IMR-90 (cell line): ENCODE data around the gene TEP1. TPM values are rescaled to one million over a fixed set of nuclear protein-coding genes. Genes with fewer than 3 reads are reported as not detected.

Source experiments
- ATAC-seq: fragments of 200-7000 bp; cut with Tn5 transposase; 2 replicates; pipeline ENCODE4 v1.9.1; 2020; ENCODE audit warnings: low read depth, mild to moderate bottlenecking, moderate library complexity
- BruUV-seq: library from RNA; stranded (reverse); fragments of 400-500 nt; replicated peaks from 2 replicates; lab custom pipeline; 2021; lab: Mats Ljungman, UMichigan
- CTCF ChIA-PET: fragments of 300-600 bp; formaldehyde crosslinking; extraction: SDS; loops from one replicate; lab custom pipeline; 2021; ENCODE audit warnings: antibody characterized with exemption; lab: Yijun Ruan, JAX
- POLR2A ChIA-PET: fragments of 300-600 bp; sonication (Branson Sonifier 250); formaldehyde crosslinking; loops from one replicate; lab custom pipeline; 2022; ENCODE audit warnings: antibody characterized with exemption; ENCODE audit not compliant: unreplicated experiment; lab: Charles Lee
- DNase-seq: peaks from one replicate; pipeline ENCODE4 v3.0.0; 2013
- H2AFZ ChIP-seq: replicated peaks from 2 replicates; pipeline ENCODE3; 2013; ENCODE audit warnings: low read length, mild to moderate bottlenecking; ENCODE audit not compliant: poor library complexity
- H2AK5ac ChIP-seq: 2 replicates; pipeline ENCODE4 v1.6.1; 2013; ENCODE audit warnings: low read depth, low read length, inconsistent platforms
- H2AK9ac ChIP-seq: replicated peaks from 2 replicates; pipeline ENCODE3; 2013; ENCODE audit warnings: mild to moderate bottlenecking, low read depth, low read length, moderate library complexity; ENCODE audit not compliant: poor library complexity
- H2BK120ac ChIP-seq: 2 replicates; pipeline ENCODE4 v1.6.1; 2013; ENCODE audit warnings: low read depth, low read length, inconsistent platforms
- H2BK15ac ChIP-seq: 3 replicates; pipeline ENCODE4 v1.6.1; 2013; ENCODE audit warnings: low read depth, low read length, inconsistent platforms
- H2BK20ac ChIP-seq: 2 replicates; pipeline ENCODE4 v1.6.1; 2013; ENCODE audit warnings: low read depth, mild to moderate bottlenecking, inconsistent platforms, low read length, moderate library complexity
- H2BK5ac ChIP-seq: 2 replicates; pipeline ENCODE4 v1.6.1; 2013; ENCODE audit warnings: mild to moderate bottlenecking, low read depth, low read length, inconsistent platforms; ENCODE audit not compliant: poor library complexity, severe bottlenecking
- H3K14ac ChIP-seq: replicated peaks from 2 replicates; pipeline ENCODE4 v1.6.1; 2013; ENCODE audit warnings: low read depth, low read length, inconsistent platforms
- H3K18ac ChIP-seq: 2 replicates; pipeline ENCODE4 v1.6.1; 2013; ENCODE audit warnings: low read depth, low read length, control low read depth
- H3K23ac ChIP-seq: 2 replicates; pipeline ENCODE4 v1.6.1; 2013; ENCODE audit warnings: low read depth, low read length, inconsistent platforms
- H3K27ac ChIP-seq: 2 replicates; pipeline ENCODE4 v1.5.1; 2013; ENCODE audit warnings: mild to moderate bottlenecking, control low read depth, low read length; ENCODE audit not compliant: insufficient read depth
- H3K27me3 ChIP-seq: 2 replicates; pipeline ENCODE4 v1.6.1; 2013; ENCODE audit warnings: low read length; ENCODE audit not compliant: control insufficient read depth, insufficient read depth
- H3K36me3 ChIP-seq: 2 replicates; pipeline ENCODE4 v1.6.1; 2013; ENCODE audit warnings: low read length, mixed read lengths; ENCODE audit not compliant: control insufficient read depth, insufficient read depth
- H3K4ac ChIP-seq: 2 replicates; pipeline ENCODE4 v1.6.1; 2013; ENCODE audit warnings: low read depth, low read length, inconsistent platforms
- H3K4me1 ChIP-seq: 2 replicates; pipeline ENCODE4 v1.6.1; 2013; ENCODE audit warnings: low read length, mixed read lengths; ENCODE audit not compliant: control insufficient read depth, insufficient read depth
- H3K4me2 ChIP-seq: 2 replicates; pipeline ENCODE4 v1.6.1; 2013; ENCODE audit warnings: low read depth, mild to moderate bottlenecking, control low read depth, low read length, moderate library complexity
- H3K4me3 ChIP-seq: 2 replicates; pipeline ENCODE4 v1.5.1; 2013; ENCODE audit warnings: low read depth, mild to moderate bottlenecking, control low read depth, low read length, moderate library complexity; ENCODE audit not compliant: insufficient read depth
- H3K56ac ChIP-seq: 2 replicates; pipeline ENCODE4 v1.6.1; 2013; ENCODE audit warnings: low read length, inconsistent platforms; ENCODE audit not compliant: insufficient read depth; ENCODE audit errors: extremely low read depth
- H3K79me1 ChIP-seq, 2 experiments: 2 replicates each; pipeline ENCODE4 v1.6.1; 2013; ENCODE audit warnings: low read length in 2 of 2, inconsistent platforms in 1 of 2, low read depth in 1 of 2
- H3K9ac ChIP-seq: 2 replicates; pipeline ENCODE4 v1.6.1; 2013; ENCODE audit warnings: low read depth, low read length, control low read depth
- H3K9me1 ChIP-seq: 2 replicates; pipeline ENCODE4 v1.6.1; 2013; ENCODE audit warnings: low read length, inconsistent platforms; ENCODE audit not compliant: insufficient read depth
- H3K9me3 ChIP-seq: 2 replicates; pipeline ENCODE4 v1.6.1; 2013; ENCODE audit warnings: low read length; ENCODE audit not compliant: control insufficient read depth, insufficient read depth
- H4K20me1 ChIP-seq: 2 replicates; pipeline ENCODE4 v1.6.1; 2013; ENCODE audit warnings: low read length, inconsistent platforms; ENCODE audit not compliant: insufficient read depth
- H4K5ac ChIP-seq: 2 replicates; pipeline ENCODE4 v1.6.1; 2013; ENCODE audit warnings: mild to moderate bottlenecking, low read depth, low read length, control low read depth
- H4K8ac ChIP-seq, 2 experiments: 2 replicates each; pipeline ENCODE4 v1.6.1; 2013; ENCODE audit warnings: low read depth in 2 of 2, low read length in 2 of 2, control low read depth in 1 of 2, inconsistent platforms in 1 of 2
- H4K91ac ChIP-seq: 2 replicates; pipeline ENCODE4 v1.6.1; 2013; ENCODE audit warnings: low read depth, low read length, inconsistent platforms; ENCODE audit not compliant: insufficient read depth
- POLR2A ChIP-seq: IDR thresholded peaks from 2 replicates; pipeline ENCODE4 v1.6.1; 2012; ENCODE audit warnings: mild to moderate bottlenecking, low read depth, low read length
- RAD21 ChIP-seq: IDR thresholded peaks from 2 replicates; pipeline ENCODE4 v1.6.1; 2012; ENCODE audit warnings: low read length, improper control_type of control experiment
- SMC3 ChIP-seq: fragments of 150-350 bp; IDR thresholded peaks from 2 replicates; pipeline ENCODE4 v1.6.1; 2016; ENCODE audit warnings: low read depth, mild to moderate bottlenecking, antibody characterized with exemption, low read length, moderate library complexity
- WGBS, 2 experiments: methylation state at CpG; one replicate each; pipeline versions ENCODE4 v1.1.5 to v1.1.7; 2013; ENCODE audit warnings: missing lambda C conversion rate in 2 of 2; ENCODE audit not compliant: insufficient read length in 1 of 2; ENCODE audit errors: extremely low coverage in 2 of 2; 5-methylcytosine and 5-hydroxymethylcytosine counted together
- dilution Hi-C: fragments of 300-500 bp; cut with HindIII; formaldehyde crosslinking; loops from one replicate; pipeline ENCODE4 v1.14.3; 2018; ENCODE audit warnings: low sequenced_read_pairs; ENCODE audit not compliant: unreplicated experiment
- in situ Hi-C: fragments of 300-500 bp; cut with MboI; formaldehyde crosslinking; loops from 3 replicates; pipeline ENCODE4 v1.14.3; 2019; ENCODE audit warnings: low sequenced_read_pairs, inconsistent platforms, mixed read lengths
- intact Hi-C: fragments of 100-400 bp; cut with micrococcal nuclease; formaldehyde crosslinking; loops from 2 replicates; pipeline ENCODE4 v1.10.0; 2022
- polyA plus RNA-seq, 3 experiments: library from polyadenylated mRNA; depleted of rRNA; stranded (reverse); fragments of >200 nt; gene quantifications; 2 replicates each; pipeline ENCODE4 v1.2.3, GENCODE V29; 2012; ENCODE audit warnings: low replicate concordance in 1 of 3
- total RNA-seq: library from RNA; depleted of rRNA; stranded (reverse); fragments of >200 nt; gene quantifications from 2 replicates; pipeline ENCODE4 v1.2.3, GENCODE V29; 2012
- TF ChIP-seq, protein P1 (sequence below): conservative IDR thresholded peaks from 2 replicates; pipeline ENCODE4 v1.5.1; 2012; ENCODE audit warnings: mild to moderate bottlenecking, low read depth, low read length, improper control_type of control experiment
- TF ChIP-seq, protein P2 (sequence below): fragments of 150-350 bp; IDR thresholded peaks from 2 replicates; pipeline ENCODE4 v1.6.1; 2016; ENCODE audit warnings: low read depth, mild to moderate bottlenecking, low read length, moderate library complexity, borderline replicate concordance

Gene TEP1
- total and polyA plus RNA-seq, 2 of the 4 experiments (the other 2 are of a cell fraction) = 10.7 to 12.4 TPM

DNA sequence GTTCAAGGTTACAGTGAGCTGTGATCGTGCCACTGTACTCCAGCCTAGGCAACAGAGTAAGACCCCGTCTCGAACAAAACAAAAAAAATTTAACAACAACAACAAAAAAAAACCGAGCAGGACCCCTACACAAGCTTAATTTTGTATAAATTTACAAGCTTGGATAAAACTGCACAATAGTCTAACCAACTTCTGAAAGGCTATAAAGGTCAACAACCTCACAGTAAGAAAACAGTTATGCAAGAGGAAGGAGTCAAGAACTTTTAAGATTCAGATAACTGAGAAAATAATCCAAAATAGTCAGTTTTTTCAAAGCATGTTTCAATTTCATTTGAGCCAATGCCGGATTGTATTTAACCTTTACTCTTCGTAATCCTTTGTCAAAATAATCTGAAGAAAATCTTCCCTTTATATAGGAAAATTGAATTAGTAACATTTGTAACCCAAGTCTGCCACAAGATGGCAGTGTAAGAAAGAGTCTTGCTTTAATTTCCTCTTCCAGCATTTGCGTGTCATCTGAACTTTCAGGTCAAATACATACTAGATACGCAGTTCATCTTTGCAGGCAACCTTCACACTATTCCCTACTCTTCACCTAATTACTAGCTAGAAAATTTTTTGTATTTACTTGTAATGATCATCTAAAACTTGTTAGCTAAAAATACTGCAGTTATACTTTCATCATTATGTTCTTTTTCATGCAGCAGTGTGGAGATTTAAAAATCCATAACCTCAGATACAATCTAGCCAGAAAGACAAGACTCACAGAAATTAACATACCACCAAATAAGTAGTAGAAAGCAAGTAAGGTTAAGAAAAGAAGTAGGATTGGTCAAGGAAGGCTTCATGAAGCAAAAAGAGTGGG lies 86.1 kb downstream of the TEP1 start:
- no peak for TF ChIP-seq POLR2A
- TF ChIP-seq, protein P1, sequence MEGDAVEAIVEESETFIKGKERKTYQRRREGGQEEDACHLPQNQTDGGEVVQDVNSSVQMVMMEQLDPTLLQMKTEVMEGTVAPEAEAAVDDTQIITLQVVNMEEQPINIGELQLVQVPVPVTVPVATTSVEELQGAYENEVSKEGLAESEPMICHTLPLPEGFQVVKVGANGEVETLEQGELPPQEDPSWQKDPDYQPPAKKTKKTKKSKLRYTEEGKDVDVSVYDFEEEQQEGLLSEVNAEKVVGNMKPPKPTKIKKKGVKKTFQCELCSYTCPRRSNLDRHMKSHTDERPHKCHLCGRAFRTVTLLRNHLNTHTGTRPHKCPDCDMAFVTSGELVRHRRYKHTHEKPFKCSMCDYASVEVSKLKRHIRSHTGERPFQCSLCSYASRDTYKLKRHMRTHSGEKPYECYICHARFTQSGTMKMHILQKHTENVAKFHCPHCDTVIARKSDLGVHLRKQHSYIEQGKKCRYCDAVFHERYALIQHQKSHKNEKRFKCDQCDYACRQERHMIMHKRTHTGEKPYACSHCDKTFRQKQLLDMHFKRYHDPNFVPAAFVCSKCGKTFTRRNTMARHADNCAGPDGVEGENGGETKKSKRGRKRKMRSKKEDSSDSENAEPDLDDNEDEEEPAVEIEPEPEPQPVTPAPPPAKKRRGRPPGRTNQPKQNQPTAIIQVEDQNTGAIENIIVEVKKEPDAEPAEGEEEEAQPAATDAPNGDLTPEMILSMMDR = peak; percentile 76
- peak; percentile 54 for TF ChIP-seq SMC3
- TF ChIP-seq RAD21 = peak; percentile 76
- TF ChIP-seq, protein P2, sequence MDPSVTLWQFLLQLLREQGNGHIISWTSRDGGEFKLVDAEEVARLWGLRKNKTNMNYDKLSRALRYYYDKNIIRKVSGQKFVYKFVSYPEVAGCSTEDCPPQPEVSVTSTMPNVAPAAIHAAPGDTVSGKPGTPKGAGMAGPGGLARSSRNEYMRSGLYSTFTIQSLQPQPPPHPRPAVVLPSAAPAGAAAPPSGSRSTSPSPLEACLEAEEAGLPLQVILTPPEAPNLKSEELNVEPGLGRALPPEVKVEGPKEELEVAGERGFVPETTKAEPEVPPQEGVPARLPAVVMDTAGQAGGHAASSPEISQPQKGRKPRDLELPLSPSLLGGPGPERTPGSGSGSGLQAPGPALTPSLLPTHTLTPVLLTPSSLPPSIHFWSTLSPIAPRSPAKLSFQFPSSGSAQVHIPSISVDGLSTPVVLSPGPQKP = no peak

More for the DNA sequence above, 86.1 kb downstream of the TEP1 start:
- Histone ChIP-seq H3K56ac (no peak overlapping the region), H3K18ac (no peak overlapping the region), H3K9me3 (no peaks in the 10 kb centered on the region), H2BK120ac (no peak overlapping the region), H2BK5ac (no peak overlapping the region), H3K27ac (no peak overlapping the region), H3K4me2 (no peak overlapping the region; the same call in 1 of the 2 replicates), H4K5ac (no peak overlapping the region), H3K4me3 (no peak overlapping the region), H3K36me3 (peaks cover 12% of the 10 kb centered on the region), H3K27me3 (no peaks in the 10 kb centered on the region), H2BK15ac (no peak overlapping the region), H4K20me1 (no peaks in the 10 kb centered on the region), H3K79me1 (peaks cover 10% of the 10 kb centered on the region in 2 experiments; a peak in 3 of 4 replicates), H4K91ac (no peak overlapping the region), H3K14ac (no peak overlapping the region), H3K23ac (no peak overlapping the region), H4K8ac (no peak overlapping the region), H2BK20ac (no peak overlapping the region), H3K4ac (no peak overlapping the region), H2AK5ac (no peak overlapping the region), H2AFZ (no peak overlapping the region), H3K4me1 (no peaks in the 10 kb centered on the region), H3K9ac (no peak overlapping the region), H2AK9ac (no peak overlapping the region), H3K9me1 (no peaks in the 10 kb centered on the region)
- intact Hi-C loops = loop anchor here (1.0 to 2.0 kb wide), 2 partner anchors 24 to 282 kb away; no protein-coding TSS in a partner anchor
- BruUV-seq = no TSS peak
- dilution Hi-C loops = no loop called here
- peak; percentile 72 for DNase-seq
- peak; percentile 91 for ATAC-seq
- CTCF ChIA-PET = interaction anchor here (0.6 to 1.9 kb wide), 7 partner anchors 9 to 679 kb away, joined by 3 to 17 read pairs (median 3); partner anchors contain the start of gene PARP2
- POLR2A ChIA-PET = no interaction called here
- in situ Hi-C loops = loop anchor here (10.0 to 25.0 kb wide), 3 partner anchors 358 to 760 kb away; partner anchors contain the start of genes ANG, METTL17, RNASE4 and SLC39A2
- WGBS, 2 experiments = no CpG with 5 or more reads among the region's 8 CpGs
